Adrenal gland (tissue), 12 donors: Measurements from ENCODE around the gene CD33. TPM values are rescaled to one million over a fixed set of nuclear protein-coding genes. Genes with fewer than 3 reads are reported as not detected.
"Not testable (repeated sequence)": the region's sequence is repeated elsewhere in the genome, so short reads cannot be mapped to it uniquely, and the experiment has no call there.

Experiments used
- DNase-seq, 7 donors: peaks; one replicate each; pipeline ENCODE4 v3.0.0-alpha.2; 2019 to 2020
- H3K27ac ChIP-seq, 5 donors: fragments of 200-600 bp; sonication (generic) in 4 of 5; 1 replicate in 3 of 5; 2 replicates in 2 of 5; pipeline versions ENCODE4 v1.5.1 to v1.8.0; 2016 to 2020; ENCODE audit warnings: mild to moderate bottlenecking in 1 of 5
- H3K27me3 ChIP-seq: fragments of 200-600 bp; 2 replicates; pipeline ENCODE4 v1.8.0; 2021
- H3K36me3 ChIP-seq, 2 donors: fragments of 200-600 bp; replicated peaks in 1 of 2; 1 replicate in 1 of 2; 2 replicates in 1 of 2; pipeline versions ENCODE4 v1.5.1 to v1.8.0; 2018 to 2022
- H3K4me1 ChIP-seq, 2 donors: fragments of 200-600 bp; replicated peaks in 1 of 2; 1 replicate in 1 of 2; 2 replicates in 1 of 2; pipeline versions ENCODE4 v1.5.1 to v1.8.0; 2018 to 2021
- H3K4me3 ChIP-seq, 4 donors: fragments of 200-600 bp; sonication (generic) in 3 of 4; one replicate each; pipeline ENCODE4 v1.5.1; 2016 to 2018
- H3K9me3 ChIP-seq, 3 donors: fragments of 200-600 bp; sonication (generic) in 1 of 3; replicated peaks in 1 of 3; 1 replicate in 2 of 3; 2 replicates in 1 of 3; pipeline versions ENCODE4 v1.5.1 to v1.8.0; 2016 to 2021
- POLR2A ChIP-seq, 2 donors: fragments of 450-650 bp; IDR thresholded peaks; one replicate each; pipeline ENCODE4 v1.6.1; 2017; ENCODE audit warnings: antibody characterized with exemption in 2 of 2, mild to moderate bottlenecking in 2 of 2, moderate library complexity in 1 of 2
- WGBS, 4 donors: extraction: QIAGEN DNeasy Blood & Tissue Kit in 2 of 4; methylation state at CpG; one replicate each; pipeline versions ENCODE4 v1.1.5 to v1.1.7; 2013 to 2017; 5-methylcytosine and 5-hydroxymethylcytosine counted together
- intact Hi-C, 2 donors: fragments of 100-400 bp; cut with DNase I; formaldehyde crosslinking; loops; one replicate each; pipeline versions ENCODE4 v1.14.1 to v1.15.0; 2022 to 2023
- polyA plus RNA-seq, 3 donors: library from polyadenylated mRNA; stranded (reverse); fragments of 200-250 nt in 2 of 3; fragments of 350-450 nt in 1 of 3; fragmentation: Illumina TruSeq in 1 of 3; extraction: RNeasy Lipid Tissue Mini Kit (QIAGEN cat#74804) in 1 of 3; gene quantifications; one replicate each; pipeline ENCODE4 v1.2.3, GENCODE V29; 2013 to 2014
- total RNA-seq, 9 donors: library from RNA; depleted of rRNA in 4 of 9; stranded (reverse); fragments of >200 nt in 4 of 9; fragments of 120-200 nt in 1 of 9; fragmentation: NEBNext Ultra II Directional in 1 of 9; extraction: Animal tissue kit (Norgen Biotek cat#: 25700) in 1 of 9; gene quantifications; one replicate each; pipeline versions ENCODE4 v1.1.0 to v1.2.4, GENCODE V29; 2013 to 2023
- TF ChIP-seq, protein P1 (sequence below), 6 experiments: fragments of 450-650 bp in 4 of 6; fragments of 200-600 bp in 2 of 6; sonication (generic) in 1 of 6; IDR thresholded peaks; 1 replicate in 5 of 6; 2 replicates in 1 of 6; pipeline versions ENCODE4 v1.5.1 to v1.8.0; 2016 to 2021; ENCODE audit warnings: antibody characterized with exemption in 6 of 6, mild to moderate bottlenecking in 2 of 6, moderate library complexity in 1 of 6
- donor health status: healthy with polysubstance abuse.
- donor health status: Bipolar disorder and iron deficiency.
- donor health status: DM: yes; HTN: yes; CAD: no.
- donor health status: DM: no; HTN: no; CAD: no.
- donor health status: DM: no; HTN: no; CAD: no.
- donor health status: DM: yes; HTN: yes; CAD: no.

The CD33 gene
- total and polyA plus RNA-seq, 12 donors, result 2.2 to 21.8 (median 11.4) TPM

DNA sequence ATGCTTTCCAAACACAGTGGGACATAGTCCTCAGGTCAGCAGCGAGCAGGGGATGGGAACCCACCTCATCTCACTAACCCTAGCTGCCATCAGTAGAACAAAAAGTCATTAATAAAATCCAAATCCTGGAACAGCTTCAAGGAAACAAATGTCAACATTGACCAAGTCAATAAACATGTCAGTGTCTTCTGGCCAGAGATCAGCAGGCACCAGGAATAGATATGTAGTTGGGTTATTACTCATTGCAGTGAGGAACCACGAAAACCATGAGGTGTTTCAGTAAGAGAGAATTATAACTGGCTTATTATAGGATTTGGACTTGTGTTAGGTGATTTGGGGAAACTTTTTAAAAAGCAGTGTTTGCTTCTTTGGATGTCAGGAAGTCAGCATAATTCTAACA is 17.1 kb upstream of the CD33 start:
- no peak for TF ChIP-seq POLR2A (IDR thresholded peaks at IDR 0.05)
- TF ChIP-seq, protein P1, sequence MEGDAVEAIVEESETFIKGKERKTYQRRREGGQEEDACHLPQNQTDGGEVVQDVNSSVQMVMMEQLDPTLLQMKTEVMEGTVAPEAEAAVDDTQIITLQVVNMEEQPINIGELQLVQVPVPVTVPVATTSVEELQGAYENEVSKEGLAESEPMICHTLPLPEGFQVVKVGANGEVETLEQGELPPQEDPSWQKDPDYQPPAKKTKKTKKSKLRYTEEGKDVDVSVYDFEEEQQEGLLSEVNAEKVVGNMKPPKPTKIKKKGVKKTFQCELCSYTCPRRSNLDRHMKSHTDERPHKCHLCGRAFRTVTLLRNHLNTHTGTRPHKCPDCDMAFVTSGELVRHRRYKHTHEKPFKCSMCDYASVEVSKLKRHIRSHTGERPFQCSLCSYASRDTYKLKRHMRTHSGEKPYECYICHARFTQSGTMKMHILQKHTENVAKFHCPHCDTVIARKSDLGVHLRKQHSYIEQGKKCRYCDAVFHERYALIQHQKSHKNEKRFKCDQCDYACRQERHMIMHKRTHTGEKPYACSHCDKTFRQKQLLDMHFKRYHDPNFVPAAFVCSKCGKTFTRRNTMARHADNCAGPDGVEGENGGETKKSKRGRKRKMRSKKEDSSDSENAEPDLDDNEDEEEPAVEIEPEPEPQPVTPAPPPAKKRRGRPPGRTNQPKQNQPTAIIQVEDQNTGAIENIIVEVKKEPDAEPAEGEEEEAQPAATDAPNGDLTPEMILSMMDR (IDR thresholded peaks at IDR 0.05), result no peak
- H3K4me1 ChIP-seq, result no peaks in the 10 kb centered on the region
- H3K4me3 ChIP-seq, result no peak overlapping the region
- no peaks in the 10 kb centered on the region for H3K9me3 ChIP-seq
- H3K36me3 ChIP-seq, result no peaks in the 10 kb centered on the region
- intact Hi-C loops, result no loop called here
- no peaks in the 10 kb centered on the region for H3K27me3 ChIP-seq
- WGBS, 4 donors, result 44 to 67% (median 63%) methylated on average over 2 of the region's 2 CpGs
- no peak overlapping the region for H3K27ac ChIP-seq
- DNase-seq, result no peak

DNA sequence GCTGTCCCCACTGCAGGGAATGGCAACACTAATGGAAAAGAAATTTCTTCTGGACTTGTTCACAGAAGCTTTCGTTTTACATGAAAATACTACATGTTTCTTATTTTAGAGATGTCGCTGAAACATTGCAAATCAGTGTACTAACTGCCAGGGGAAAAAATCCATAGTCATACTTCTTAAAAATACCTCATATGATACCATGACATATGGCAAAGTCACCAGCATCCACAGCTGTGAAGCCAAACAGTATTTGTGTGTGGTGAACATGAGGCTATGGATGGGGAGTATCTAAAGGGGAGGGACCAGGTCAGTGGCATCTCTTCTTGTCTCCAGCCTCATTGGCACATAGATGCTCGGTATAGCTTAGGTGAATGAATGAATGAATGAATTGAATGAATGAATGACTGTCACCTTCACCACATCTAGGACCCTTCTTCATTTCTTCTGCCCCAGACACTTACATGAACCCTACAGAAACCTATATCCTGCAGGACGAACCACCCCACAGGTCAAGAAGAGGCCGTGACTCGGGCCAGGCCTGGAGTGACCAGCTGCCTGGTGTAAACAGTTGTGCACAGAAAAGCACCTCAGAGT is 14.6 kb upstream of the CD33 start:
- no peaks in the 10 kb centered on the region for H3K27me3 ChIP-seq
- H3K9me3 ChIP-seq, result no peaks in the 10 kb centered on the region
- H3K36me3 ChIP-seq, result no peaks in the 10 kb centered on the region
- intact Hi-C loops, result no loop called here
- WGBS, 4 donors, result 74 to 82% (median 77%) methylated on average over 6 of the region's 6 CpGs
- TF ChIP-seq, protein P1 (IDR thresholded peaks at IDR 0.05), result no peak
- TF ChIP-seq POLR2A (IDR thresholded peaks at IDR 0.05), result no peak
- H3K4me1 ChIP-seq, result no peaks in the 10 kb centered on the region
- H3K27ac ChIP-seq, result no peak overlapping the region
- H3K4me3 ChIP-seq, result no peak overlapping the region
- DNase-seq, result no peak

DNA sequence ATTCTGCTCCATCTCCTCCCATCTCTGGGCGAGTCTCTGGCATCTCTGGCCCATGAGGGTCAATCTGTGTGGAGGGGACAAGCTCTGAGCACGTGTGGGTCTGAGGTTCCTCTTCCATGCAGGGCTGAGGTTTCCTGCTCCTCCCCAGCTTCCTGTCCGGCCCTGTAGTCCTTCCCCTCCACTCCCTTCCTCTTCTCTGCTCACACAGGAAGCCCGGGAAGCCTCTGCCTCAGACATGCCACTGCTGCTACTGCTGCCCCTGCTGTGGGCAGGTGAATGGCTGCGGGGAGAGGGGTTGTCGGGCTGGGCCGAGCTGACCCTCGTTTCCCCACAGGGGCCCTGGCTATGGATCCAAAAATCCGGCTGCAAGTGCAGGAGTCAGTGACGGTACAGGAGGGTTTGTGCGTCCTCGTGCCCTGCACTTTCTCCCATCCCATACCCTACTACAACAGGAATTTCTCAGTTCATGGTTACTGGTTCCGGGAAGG is 14.0 kb upstream of the CD33 start:
- H3K9me3 ChIP-seq, result not testable (repeated sequence)
- peak in 4 of 7 donors; percentile 22 to 43 (median 30) for DNase-seq
- WGBS, 4 donors, result 51 to 57% (median 52%) methylated on average over 10 to 13 of the region's 13 CpGs

DNA sequence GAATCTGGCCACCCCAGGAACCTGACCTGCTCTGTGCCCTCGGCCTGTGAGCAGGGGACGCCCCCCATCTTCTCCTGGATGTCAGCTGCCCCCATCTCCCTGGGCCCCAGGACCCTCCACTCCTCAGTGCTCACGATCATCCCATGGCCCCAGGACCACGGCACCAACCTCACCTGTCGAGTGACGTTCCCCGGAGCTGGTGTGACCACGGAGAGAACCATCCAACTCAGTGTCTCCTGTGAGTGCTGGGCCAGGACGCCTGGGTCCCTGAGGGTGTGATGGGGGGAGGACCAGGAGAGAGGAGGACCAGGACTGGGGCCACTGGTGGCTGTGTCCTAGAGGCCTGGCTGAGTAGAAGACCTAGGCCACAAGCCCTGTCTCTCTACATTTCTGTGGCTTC is 13.0 kb upstream of the CD33 start:
- no peak for DNase-seq
- WGBS, 4 donors, result 80 to 83% (median 81%) methylated on average over 1 to 9 of the region's 9 CpGs

More for the DNA sequence above, 14.0 kb upstream of the CD33 start:
- intact Hi-C loops, H3K27me3 ChIP-seq, H3K4me3 ChIP-seq, H3K36me3 ChIP-seq, H3K4me1 ChIP-seq, H3K27ac ChIP-seq: not testable (repeated sequence)

More for the DNA sequence above, 13.0 kb upstream of the CD33 start:
- Histone ChIP-seq H3K4me1 (no peaks in the 10 kb centered on the region), H3K4me3 (no peak overlapping the region), H3K36me3 (no peaks in the 10 kb centered on the region), H3K9me3 (no peaks in the 10 kb centered on the region), H3K27me3 (no peaks in the 10 kb centered on the region), H3K27ac (no peak overlapping the region)
- no peak for TF ChIP-seq POLR2A (IDR thresholded peaks at IDR 0.05)
- TF ChIP-seq, protein P1 (IDR thresholded peaks at IDR 0.05), result no peak
- intact Hi-C loops, result no loop called here
